ENCODE results near the gene ST3GAL3. TPM values are rescaled to one million over a fixed set of nuclear protein-coding genes. Genes with fewer than 3 reads are reported as not detected.

Gene ST3GAL3
- total and polyA plus RNA-seq, 2 experiments from 2014 or later = 4.5 to 7.0 TPM

DNA sequence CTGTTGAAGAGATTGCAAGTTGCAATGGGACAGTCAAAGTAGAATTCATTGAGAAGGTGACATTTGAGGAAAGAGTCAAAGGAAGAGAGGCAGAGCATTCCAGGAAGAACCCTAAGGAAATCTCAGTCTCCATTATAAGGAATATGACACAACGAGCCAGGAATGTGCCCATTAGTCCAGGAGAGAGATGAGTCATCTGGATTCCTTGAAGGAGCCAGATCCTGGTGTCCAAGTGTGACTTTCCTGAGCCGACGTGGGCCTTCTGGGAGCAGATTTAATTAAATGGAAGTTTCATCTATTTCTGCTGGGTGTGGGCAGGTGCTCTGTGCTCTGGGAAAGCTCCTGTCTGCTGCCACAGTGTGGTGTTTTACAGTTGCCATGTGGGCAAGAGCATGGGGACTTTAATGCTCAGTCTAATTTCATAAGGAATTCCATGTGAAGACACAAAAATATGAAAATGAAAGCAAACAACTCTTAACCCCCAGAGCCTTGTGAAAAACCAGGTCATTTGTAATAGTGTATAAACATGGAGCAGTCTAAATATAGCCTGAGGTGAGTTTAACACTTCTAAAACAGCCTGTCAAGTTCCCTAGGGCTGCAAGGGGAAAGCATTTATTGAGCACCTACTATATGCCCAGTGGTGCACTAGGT lies 114.8 kb downstream of the ST3GAL3 start (continued):
- TF ChIP-seq, protein P1, sequence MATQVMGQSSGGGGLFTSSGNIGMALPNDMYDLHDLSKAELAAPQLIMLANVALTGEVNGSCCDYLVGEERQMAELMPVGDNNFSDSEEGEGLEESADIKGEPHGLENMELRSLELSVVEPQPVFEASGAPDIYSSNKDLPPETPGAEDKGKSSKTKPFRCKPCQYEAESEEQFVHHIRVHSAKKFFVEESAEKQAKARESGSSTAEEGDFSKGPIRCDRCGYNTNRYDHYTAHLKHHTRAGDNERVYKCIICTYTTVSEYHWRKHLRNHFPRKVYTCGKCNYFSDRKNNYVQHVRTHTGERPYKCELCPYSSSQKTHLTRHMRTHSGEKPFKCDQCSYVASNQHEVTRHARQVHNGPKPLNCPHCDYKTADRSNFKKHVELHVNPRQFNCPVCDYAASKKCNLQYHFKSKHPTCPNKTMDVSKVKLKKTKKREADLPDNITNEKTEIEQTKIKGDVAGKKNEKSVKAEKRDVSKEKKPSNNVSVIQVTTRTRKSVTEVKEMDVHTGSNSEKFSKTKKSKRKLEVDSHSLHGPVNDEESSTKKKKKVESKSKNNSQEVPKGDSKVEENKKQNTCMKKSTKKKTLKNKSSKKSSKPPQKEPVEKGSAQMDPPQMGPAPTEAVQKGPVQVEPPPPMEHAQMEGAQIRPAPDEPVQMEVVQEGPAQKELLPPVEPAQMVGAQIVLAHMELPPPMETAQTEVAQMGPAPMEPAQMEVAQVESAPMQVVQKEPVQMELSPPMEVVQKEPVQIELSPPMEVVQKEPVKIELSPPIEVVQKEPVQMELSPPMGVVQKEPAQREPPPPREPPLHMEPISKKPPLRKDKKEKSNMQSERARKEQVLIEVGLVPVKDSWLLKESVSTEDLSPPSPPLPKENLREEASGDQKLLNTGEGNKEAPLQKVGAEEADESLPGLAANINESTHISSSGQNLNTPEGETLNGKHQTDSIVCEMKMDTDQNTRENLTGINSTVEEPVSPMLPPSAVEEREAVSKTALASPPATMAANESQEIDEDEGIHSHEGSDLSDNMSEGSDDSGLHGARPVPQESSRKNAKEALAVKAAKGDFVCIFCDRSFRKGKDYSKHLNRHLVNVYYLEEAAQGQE (IDR thresholded peaks at IDR 0.05; ENCODE audit: unreplicated experiment) = no peak
- TF ChIP-seq JUNB (IDR thresholded peaks at IDR 0.05; ENCODE audit: unreplicated experiment) (no peak), EZH2phosphoT487 (IDR thresholded peaks at IDR 0.05; ENCODE audit: unreplicated experiment) (no peak)

DNA sequence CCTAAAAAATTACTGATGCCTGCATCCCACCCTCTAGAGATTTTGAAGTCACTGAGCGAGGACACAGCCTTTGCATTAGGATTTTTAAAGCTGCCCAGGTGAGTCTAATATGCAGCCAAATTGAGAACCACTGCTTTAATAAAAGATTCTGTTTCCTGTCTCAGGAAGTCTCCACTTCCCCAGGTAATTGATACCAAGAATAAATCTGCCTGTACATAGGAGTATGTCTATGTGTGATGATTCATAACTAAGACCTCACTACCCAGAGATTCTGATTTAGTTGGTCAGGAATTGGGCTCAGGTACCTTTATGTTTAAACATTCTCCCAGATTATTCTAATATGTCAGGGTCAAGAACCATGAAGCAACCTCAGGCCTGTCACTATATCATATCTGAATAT lies 117.5 kb downstream of the ST3GAL3 start:
- H3K4me2 ChIP-seq = no peak overlapping the region
- DNase-seq (ENCODE audit: low spot score) (no peak), ATAC-seq (no peak)
- H3K4me3 ChIP-seq = no peak overlapping the region
- peaks cover 1% of the 10 kb centered on the region; the same call in 2 of the 3 replicates for H3K9me3 Mint-ChIP-seq
- no peaks in the 10 kb centered on the region for H3K4me1 ChIP-seq (ENCODE audit: insufficient read depth)
- no peaks in the 10 kb centered on the region for H3F3A ChIP-seq (replicated peaks; ENCODE audit: low read depth)
- peaks cover 1% of the 10 kb centered on the region; the same call in 2 of the 3 replicates for H3K36me3 Mint-ChIP-seq (ENCODE audit: low read depth)
- H3K4me1 Mint-ChIP-seq = peaks cover 6% of the 10 kb centered on the region
- no peak overlapping the region for H2AFZ ChIP-seq
- no peaks in the 10 kb centered on the region for H3K79me2 ChIP-seq (replicated peaks; ENCODE audit: insufficient read depth)
- no peaks in the 10 kb centered on the region for H3K27me3 Mint-ChIP-seq (ENCODE audit: insufficient read depth, low read depth, poor library complexity)
- no peak overlapping the region for H3K27ac ChIP-seq (ENCODE audit: low read depth)
- TF ChIP-seq POLR2AphosphoS5 (IDR thresholded peaks at IDR 0.05; ENCODE audit: low read depth) (no peak), STAT1 (IDR thresholded peaks at IDR 0.05; ENCODE audit: unreplicated experiment) (no peak), ZNF331 (CRISPR knock-in tag; IDR thresholded peaks at IDR 0.05; ENCODE audit: low read depth) (no peak), JUNB (IDR thresholded peaks at IDR 0.05; ENCODE audit: unreplicated experiment) (no peak), EZH2 (IDR thresholded peaks at IDR 0.05; ENCODE audit: low read depth, unreplicated experiment) (no peak), EZH2phosphoT487 (IDR thresholded peaks at IDR 0.05; ENCODE audit: unreplicated experiment) (no peak), NANOG (IDR thresholded peaks at IDR 0.05; ENCODE audit: borderline replicate concordance) (no peak)
- TF ChIP-seq, protein P2, sequence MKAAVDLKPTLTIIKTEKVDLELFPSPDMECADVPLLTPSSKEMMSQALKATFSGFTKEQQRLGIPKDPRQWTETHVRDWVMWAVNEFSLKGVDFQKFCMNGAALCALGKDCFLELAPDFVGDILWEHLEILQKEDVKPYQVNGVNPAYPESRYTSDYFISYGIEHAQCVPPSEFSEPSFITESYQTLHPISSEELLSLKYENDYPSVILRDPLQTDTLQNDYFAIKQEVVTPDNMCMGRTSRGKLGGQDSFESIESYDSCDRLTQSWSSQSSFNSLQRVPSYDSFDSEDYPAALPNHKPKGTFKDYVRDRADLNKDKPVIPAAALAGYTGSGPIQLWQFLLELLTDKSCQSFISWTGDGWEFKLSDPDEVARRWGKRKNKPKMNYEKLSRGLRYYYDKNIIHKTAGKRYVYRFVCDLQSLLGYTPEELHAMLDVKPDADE (IDR thresholded peaks at IDR 0.05) = no peak
- TF ChIP-seq, protein P3, sequence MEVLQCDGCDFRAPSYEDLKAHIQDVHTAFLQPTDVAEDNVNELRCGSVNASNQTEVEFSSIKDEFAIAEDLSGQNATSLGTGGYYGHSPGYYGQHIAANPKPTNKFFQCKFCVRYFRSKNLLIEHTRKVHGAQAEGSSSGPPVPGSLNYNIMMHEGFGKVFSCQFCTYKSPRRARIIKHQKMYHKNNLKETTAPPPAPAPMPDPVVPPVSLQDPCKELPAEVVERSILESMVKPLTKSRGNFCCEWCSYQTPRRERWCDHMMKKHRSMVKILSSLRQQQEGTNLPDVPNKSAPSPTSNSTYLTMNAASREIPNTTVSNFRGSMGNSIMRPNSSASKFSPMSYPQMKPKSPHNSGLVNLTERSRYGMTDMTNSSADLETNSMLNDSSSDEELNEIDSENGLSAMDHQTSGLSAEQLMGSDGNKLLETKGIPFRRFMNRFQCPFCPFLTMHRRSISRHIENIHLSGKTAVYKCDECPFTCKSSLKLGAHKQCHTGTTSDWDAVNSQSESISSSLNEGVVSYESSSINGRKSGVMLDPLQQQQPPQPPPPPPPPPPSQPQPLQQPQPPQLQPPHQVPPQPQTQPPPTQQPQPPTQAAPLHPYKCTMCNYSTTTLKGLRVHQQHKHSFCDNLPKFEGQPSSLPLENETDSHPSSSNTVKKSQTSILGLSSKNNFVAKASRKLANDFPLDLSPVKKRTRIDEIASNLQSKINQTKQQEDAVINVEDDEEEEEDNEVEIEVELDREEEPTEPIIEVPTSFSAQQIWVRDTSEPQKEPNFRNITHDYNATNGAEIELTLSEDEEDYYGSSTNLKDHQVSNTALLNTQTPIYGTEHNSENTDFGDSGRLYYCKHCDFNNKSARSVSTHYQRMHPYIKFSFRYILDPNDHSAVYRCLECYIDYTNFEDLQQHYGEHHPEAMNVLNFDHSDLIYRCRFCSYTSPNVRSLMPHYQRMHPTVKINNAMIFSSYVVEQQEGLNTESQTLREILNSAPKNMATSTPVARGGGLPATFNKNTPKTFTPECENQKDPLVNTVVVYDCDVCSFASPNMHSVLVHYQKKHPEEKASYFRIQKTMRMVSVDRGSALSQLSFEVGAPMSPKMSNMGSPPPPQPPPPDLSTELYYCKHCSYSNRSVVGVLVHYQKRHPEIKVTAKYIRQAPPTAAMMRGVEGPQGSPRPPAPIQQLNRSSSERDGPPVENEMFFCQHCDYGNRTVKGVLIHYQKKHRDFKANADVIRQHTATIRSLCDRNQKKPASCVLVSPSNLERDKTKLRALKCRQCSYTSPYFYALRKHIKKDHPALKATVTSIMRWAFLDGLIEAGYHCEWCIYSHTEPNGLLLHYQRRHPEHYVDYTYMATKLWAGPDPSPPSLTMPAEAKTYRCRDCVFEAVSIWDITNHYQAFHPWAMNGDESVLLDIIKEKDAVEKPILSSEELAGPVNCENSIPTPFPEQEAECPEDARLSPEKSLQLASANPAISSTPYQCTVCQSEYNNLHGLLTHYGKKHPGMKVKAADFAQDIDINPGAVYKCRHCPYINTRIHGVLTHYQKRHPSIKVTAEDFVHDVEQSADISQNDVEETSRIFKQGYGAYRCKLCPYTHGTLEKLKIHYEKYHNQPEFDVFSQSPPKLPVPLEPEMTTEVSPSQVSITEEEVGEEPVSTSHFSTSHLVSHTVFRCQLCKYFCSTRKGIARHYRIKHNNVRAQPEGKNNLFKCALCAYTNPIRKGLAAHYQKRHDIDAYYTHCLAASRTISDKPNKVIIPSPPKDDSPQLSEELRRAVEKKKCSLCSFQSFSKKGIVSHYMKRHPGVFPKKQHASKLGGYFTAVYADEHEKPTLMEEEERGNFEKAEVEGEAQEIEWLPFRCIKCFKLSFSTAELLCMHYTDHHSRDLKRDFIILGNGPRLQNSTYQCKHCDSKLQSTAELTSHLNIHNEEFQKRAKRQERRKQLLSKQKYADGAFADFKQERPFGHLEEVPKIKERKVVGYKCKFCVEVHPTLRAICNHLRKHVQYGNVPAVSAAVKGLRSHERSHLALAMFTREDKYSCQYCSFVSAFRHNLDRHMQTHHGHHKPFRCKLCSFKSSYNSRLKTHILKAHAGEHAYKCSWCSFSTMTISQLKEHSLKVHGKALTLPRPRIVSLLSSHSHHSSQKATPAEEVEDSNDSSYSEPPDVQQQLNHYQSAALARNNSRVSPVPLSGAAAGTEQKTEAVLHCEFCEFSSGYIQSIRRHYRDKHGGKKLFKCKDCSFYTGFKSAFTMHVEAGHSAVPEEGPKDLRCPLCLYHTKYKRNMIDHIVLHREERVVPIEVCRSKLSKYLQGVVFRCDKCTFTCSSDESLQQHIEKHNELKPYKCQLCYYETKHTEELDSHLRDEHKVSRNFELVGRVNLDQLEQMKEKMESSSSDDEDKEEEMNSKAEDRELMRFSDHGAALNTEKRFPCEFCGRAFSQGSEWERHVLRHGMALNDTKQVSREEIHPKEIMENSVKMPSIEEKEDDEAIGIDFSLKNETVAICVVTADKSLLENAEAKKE (CRISPR knock-in tag; IDR thresholded peaks at IDR 0.05) = no peak
- TF ChIP-seq, protein P4, sequence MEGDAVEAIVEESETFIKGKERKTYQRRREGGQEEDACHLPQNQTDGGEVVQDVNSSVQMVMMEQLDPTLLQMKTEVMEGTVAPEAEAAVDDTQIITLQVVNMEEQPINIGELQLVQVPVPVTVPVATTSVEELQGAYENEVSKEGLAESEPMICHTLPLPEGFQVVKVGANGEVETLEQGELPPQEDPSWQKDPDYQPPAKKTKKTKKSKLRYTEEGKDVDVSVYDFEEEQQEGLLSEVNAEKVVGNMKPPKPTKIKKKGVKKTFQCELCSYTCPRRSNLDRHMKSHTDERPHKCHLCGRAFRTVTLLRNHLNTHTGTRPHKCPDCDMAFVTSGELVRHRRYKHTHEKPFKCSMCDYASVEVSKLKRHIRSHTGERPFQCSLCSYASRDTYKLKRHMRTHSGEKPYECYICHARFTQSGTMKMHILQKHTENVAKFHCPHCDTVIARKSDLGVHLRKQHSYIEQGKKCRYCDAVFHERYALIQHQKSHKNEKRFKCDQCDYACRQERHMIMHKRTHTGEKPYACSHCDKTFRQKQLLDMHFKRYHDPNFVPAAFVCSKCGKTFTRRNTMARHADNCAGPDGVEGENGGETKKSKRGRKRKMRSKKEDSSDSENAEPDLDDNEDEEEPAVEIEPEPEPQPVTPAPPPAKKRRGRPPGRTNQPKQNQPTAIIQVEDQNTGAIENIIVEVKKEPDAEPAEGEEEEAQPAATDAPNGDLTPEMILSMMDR (conservative IDR thresholded peaks at IDR 0.05; ENCODE audit: low read depth in 2 of 2) = no peak
- H3K27me3 ChIP-seq (ENCODE audit: insufficient read depth) = no peaks in the 10 kb centered on the region
- H3K4me3 Mint-ChIP-seq = no peak overlapping the region
- no peaks in the 10 kb centered on the region for H3K9me2 ChIP-seq (ENCODE audit: insufficient read depth)
- no peaks in the 10 kb centered on the region for H4K20me1 ChIP-seq (replicated peaks; ENCODE audit: insufficient read depth)
- H3K36me3 ChIP-seq (ENCODE audit: insufficient read depth) = no peaks in the 10 kb centered on the region
- H3K27ac Mint-ChIP-seq = no peak overlapping the region

Data from GM23338 (cell line).